CD4-positive, alpha-beta T cell treated with Interleukin-1 beta for 1 hour (primary cell): ENCODE measurements around the gene EPB41L4B.

Experiments
- DNase-seq, 2 donors: peaks; one replicate each; pipeline ENCODE4 v3.0.0-alpha.2; 2020 to 2022

Gene EPB41L4B

DNA sequence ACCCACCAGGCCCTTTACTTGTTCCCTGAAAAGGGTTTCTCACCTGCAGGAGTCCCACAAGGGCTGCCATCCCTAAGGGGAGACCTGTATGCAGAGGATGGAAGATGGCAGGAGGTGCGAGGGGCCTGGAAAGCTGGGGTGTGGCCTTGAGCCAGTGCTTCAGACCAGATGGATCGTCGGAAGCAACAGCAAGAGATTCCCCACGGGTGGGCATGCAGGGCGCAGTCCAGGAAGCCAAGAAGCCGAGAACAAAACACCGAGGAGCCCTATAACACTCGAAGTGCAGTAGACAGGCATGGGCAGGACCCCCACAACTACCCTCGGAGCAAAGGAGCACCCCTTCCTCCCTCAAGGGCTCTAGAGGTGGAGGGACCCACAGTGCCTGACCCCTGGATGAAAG lies 129.1 kb downstream of the EPB41L4B start:
- no peak for DNase-seq

DNA sequence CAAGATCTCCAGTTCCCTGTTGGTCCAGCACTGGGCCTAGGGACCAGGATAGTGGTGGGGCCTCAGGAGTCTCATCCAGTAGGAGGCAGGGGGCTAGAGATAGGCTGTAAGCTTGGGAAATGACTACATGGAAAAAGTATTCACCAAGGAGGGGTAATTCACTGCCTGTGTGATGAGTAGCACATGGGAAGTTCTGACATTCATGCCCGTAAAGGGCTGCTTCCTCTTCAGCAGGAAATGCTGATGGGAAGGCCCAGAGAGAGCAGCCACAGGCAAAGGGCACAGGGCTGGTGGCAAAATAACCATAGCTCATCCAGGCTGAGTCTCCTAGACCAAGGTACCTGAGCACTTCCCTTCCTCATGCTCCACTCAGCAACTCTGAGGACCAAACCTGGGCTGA lies 130.7 kb downstream of the EPB41L4B start:
- no peak for DNase-seq

DNA sequence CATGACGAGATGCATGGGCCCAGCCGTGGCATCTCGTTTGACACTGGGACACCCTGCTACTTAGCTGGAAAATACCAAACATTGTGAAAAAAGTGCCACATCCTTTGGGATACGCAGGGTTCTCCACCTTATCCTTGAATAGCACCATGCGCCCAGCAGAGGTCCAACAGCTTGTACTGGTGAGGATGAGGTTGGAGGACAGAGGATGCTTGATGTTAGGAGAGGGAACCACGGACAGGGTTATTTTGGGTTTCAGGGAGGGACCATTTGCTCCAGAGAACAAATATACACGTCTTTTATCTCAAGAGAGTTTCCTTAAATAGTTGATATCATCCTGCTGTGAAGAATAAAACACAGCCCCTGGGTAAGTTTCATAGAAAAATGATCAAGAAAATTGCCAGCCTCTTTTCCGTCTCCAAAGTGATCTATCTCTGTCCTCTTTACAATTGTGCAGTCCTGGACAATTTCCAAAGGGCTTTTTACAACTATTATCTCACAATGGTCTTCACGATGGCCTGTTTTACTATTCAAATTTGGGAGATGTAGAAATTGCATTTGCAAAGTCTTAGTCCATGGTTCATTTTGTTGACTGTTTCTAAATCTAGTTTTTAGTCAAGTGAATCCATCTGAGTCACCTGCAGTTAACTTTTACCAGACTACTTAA lies 133.9 kb downstream of the EPB41L4B start:
- DNase-seq = no peak

DNA sequence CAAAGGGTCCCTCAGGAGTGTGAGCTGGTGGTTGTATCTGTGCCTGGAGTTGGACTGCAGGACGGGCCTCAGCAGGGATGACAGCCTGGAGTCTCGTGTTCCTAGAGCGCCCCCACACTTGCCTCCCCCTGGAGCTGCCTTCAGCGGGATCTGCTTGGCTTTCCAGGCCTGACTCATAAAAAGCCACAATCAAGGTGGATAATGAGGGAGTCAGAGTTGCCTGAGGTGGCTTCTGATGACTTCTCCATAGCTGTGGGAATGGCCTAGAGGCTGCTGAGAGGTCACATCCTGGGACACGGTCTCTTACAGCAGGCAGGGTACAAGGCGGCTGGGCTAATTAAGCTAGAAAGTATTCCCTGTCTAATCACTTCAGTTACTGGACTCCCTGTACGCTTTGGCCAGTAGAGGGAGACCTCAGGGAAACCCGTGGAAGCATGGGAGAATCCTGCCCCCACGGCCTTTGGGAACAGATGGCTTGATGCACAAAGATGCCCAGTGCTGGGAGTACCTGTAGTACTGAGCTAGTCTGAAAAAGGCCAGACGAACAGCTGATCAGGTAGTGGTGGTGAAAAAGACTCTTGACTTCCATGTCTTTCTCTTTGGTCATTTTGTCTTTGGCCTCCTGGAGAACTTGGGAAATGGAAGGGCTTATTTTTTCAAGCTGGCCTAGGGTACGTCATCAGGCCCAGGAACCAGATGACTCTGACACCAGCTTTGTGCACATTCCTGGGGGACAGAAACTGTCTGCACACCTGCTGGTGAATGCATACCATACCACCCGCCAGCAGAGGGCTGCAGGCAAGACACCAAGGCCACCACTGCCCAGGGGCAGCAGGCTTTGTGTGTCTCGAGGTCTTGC lies 137.7 kb downstream of the EPB41L4B start:
- DNase-seq = no peak

DNA sequence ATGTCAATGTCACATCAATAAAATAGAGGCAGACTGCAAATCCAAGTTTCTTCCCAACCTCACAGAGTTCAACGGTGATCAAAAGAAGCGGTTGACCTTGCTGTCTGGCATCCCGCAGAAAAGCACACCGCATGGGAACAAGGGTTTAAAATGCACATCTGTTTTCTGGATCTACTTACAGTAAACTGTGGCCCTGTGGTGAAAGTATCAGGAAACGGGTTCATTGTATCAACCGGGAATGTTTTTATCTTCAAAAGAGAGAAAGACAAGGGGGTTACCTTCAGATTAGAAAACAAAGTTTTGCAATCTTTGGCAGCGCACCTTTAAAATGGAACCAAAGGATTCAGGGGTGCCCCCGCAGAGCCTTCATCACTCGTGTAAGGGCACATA lies 138.3 kb downstream of the EPB41L4B start:
- no peak for DNase-seq

DNA sequence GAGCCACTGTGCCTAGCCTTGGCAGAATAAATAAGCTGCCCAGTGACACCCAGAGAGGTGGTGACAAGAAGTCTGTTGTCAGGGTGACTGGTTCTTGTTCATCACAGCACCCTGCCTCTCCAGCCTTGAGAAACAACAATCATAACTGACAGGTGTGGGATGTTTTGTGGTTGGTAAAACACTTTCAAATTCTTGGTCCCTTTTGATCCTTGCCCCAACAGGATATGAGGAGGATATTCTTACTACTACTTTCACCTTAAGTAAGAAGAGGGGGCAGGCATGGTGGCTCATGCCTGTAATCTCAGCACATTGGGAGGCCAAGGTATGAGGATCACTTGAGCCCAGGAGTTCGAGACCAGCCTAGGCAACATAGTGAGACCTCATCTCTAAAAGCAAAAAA lies 139.6 kb downstream of the EPB41L4B start:
- DNase-seq = peak in 1 of 2 donors; percentile 12

DNA sequence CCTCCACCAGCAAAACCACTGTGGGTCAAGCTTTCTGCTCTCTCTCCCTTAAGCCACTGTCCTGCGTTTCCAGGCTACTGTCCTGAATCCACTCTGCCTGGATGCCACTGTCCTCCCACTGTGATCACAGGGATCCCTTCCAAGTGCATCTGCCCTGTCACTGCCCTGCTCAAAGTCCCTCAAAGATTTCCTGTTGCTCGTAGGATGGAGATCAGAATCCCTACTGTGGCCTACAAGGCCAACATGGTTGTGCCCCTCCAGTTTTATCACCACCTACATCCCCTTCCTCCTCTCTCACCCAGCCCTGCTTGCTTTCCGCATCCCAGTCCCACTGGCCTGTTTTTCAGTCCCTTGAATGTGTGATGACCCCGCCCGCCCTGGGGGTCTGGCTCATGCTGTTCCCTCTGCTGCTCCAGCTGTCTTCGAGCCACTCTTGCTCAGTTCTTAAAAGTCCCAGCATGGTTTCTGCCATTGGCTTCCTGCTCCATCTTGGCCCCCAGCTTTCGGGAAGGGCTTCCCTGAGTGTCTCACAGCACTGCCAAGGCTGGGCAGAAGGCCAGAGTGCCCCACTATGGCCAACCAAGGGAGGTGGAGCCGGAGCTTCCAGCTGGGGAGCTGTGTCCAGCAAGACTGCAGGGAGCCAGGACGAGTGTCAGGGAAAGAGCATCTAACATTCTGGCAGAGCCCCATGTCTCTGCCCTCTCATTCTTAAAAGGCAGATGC lies 140.9 kb downstream of the EPB41L4B start:
- no peak for DNase-seq

DNA sequence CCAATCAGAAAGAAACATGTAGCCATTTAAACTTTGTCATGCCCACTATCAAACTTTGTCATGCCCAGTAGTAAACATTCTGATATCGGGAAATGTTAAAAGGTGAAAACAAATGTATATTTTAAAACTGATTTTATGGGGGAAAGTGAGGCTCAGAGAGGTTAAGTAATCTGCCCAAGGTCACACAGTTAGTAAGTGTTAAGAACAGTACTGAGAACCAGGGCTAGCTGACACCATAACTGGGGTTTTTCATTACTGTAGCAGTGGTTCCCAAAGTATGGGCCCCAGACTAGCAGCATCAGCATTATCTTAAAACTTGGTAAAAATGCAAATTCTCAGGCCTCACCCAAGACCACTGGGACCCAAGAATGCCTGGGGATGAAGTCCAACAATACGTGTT lies 143.9 kb downstream of the EPB41L4B start:
- no peak for DNase-seq

DNA sequence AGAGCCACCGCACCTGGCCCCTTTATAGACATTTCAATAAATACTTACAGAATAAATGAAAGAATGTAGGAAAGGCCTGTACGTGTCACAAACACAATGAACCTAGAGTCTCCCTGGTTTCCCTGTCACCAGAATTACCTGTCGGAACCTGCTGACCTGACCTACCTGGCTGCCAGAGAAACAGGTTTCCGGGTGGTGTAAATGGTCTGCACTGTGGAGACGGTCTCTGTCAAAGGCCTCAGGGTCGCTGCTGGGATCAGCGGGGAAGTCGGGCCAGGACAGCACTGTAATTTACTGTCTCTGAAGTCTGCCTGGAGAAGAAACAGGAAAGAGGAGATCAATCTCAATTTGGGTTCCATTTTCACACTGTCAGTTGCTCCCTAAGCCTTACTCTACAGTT lies 144.5 kb downstream of the EPB41L4B start:
- no peak for DNase-seq

DNA sequence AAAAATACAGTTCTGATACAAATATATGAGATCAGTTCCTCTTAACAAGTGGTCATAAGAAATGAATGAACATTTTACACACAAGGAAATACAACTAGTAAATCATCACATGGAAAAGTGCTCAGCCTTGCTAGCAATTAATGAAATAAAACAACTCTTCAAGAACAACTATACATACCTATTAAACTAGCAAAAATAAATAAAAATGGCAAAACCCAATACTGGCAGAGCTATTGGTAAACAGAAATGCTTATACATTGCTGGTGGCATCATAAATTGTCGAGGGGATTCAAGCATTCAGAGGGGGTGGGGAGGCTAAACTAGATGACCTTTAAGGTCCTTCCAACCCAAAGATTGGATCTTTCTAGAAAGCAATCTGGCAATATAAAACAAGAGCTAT lies 147.9 kb downstream of the EPB41L4B start:
- no peak for DNase-seq

DNA sequence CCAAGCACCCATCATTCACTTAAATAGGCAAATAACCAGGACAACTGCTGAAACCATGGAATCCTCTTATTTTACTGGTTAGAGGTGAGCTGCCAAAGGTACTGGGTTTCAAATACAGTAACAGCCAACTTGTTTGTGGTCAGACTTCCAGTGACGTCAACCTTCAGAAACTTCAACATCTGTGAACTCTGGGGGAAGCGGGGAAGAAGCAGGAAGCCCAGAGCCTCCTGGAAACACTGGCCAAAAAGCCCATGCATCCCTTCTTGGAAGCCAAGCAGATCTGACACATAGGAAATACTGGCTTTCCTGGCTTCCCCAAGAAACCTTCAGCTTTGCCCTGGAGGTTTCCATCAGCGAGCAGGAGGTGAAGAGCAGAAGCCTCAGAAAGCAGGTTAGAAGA lies 148.9 kb downstream of the EPB41L4B start:
- no peak for DNase-seq

DNA sequence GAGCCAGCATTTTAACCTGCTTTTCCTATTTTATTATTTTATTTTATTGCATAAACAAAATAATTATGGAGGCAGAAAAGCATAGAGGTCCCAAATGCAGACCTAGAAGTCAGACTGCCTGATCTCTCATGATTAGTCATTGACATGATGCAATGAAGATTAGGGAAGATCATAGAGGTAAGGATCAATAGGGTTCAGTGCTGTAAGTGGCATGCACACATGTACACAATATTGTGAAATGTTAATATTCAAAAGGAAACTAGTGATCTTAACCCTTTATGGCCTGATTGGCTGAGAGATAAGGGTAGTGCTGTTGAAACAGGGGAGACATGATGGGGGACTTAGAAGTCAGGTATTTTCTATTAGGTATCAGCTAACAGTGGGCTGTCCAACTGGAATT lies 152.7 kb downstream of the EPB41L4B start:
- DNase-seq = no peak

DNA sequence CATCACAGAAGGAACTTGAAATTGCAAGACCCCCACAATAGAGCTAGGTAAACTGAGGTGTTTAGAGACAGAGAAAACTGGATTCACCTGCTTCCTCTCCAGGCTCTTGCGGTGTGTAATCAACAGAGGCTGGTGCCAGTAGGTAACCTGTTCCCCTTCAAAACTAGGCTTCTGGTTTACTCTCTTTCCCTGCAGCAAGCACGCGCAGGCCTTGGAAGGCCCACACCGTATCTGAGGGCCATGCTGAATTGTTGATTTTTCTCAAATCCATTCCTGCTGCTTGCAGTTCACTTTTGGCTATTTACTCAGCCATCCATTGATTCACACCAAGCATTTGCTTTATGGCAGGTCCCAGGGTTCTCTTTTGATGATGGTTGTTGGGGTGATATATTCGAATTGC lies 153.1 kb downstream of the EPB41L4B start:
- no peak for DNase-seq

DNA sequence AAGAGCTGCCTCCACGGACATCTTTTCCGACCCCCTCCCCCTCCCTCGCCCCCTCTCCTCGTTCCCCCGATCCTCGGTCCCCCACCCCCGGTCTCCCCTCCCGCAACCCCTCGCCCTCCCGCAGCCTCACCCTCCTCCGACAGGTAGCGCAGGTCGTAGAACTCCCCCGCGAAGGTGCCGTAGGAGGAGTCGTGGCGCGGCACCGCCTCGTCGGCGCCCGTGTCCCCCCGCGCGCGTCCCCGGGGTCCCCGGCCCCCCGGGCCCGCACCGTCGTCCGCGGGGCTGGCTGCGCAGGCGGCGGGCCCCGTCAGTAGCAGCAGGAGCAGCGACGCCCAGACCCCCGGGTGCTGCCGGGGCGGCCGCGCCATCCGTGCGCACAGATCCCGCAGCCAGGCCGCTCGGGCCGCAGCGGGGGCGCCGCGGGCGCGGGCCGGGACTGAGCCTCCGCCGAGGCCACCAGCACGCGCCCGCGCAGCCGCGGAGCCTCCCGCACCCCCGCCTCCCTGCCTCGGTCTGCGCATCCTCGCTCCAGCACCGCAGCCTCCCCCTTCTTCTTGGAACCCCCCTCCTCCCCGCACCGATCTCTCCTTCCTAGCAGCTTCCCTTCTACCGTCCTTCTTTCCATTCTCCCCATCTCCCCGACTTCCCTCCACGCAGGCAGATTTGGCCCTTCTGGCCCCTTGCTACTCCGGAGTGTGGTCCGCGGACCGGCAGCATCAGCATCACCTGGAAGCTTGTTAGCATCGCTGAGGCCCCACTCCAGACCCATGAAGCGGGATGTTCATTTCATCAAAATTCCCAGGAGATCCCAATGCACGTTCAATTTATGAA lies 153.9 kb downstream of the EPB41L4B start, which contains the start of gene FRRS1L:
TSS of gene FRRS1L (minus strand) at position 479 of the 831 bp plus-strand sequence. CDS start at position 368, 111 bp downstream.
- no peak for DNase-seq

DNA sequence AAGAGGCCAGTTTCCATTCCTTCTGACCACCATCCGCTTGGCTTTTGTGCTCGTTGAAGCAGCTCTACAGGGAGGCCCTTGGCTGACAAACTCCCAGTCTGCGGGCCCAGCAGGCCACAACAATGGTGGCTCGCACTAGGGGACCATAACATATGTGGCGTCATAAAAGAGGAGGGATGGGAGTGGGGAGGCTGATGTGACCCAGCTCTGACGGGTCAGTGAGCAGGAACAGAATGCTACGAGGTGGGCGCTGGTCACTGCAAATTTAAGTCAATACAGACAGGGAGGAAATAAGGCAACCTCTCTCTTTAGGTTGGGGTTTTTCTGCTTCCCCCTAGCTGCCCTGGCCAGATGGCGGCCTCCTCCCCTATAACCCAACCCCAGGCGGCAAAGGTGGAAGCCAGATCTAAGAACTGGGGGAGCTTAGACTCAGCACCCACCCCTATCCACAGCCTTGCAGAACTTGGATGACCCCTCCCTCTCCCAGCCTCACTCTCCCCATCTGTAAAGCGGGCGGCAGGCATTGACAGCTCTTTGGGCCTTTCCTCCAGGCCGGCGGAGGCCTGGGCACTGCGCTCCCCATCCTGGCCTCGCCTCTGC lies 154.6 kb downstream of the EPB41L4B start:
- DNase-seq = no peak

DNA sequence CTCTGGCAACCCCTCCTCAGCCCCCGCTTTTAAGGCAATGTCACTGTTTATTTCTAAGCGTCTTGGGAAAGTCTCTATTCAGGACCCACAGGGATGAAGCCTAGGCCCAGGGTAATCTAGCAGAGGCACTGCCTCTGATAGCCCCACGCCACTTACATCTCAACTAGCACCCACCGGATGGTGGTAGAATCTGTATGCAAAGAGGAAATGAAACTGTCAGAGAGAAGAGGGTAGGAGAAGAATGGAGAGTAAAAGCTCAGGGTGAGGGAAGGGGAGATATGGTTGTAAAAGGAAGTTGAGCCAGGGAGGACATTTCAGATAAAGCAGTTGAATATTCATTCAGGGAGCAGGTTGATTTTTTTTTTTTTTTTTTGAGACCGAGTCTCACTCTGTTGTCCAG lies 156.8 kb downstream of the EPB41L4B start:
- DNase-seq = no peak

DNA sequence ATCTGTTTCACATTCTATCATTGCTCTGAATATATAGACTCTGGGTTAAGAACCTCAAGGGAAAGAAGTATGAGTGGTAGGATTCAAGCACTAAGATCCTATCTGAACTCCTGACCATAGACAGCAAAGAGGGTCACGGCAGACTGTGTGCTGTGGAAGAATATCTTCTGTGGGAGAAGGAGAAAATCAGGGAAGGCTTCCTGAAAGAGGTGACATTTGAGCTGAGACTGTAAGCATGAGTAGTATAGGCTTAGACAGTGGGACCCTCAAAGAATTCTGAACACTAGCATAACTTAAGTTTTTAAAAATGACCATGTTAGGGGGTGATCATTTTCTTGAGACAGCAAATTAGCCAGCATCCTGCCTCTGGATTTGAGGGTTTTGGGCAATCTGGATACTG lies 157.7 kb downstream of the EPB41L4B start:
- no peak for DNase-seq

DNA sequence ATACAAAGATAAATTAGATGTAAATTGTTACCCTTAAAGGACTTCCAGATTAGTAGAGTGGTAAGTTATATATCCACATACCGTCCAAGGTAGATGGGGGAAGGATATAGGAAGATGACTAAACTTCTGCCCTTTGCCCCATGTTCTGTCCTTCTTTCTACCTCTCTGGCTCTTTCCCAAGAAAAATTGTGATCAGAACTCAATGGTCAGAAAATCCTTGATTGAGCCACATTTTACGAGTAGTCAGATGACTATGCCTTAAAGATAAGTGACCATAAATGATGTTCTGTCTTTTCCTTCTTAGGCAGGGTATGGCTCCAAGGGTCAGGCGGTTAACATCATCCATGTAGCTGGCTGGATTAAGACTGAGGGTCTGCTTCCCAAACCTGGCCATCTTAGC lies 158.2 kb downstream of the EPB41L4B start:
- no peak for DNase-seq

DNA sequence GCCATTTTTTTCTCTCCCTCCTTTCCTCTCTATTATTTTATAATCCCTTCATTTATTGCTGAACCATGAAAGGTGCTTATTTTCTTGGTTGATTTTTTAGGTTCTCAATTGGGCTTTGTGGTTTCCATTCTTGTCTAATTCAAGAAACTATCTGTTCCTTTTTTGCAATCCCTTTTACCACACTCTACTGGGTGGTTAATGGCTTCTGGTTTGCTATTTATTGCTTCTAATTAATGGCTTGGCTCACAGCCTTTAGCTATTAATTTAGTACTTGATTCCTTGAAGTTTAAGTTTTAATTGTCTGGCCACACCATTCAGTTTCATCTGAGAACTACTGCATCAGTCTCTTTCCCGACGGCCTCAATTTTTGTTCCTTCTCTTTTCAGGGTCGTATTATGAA lies 159.4 kb downstream of the EPB41L4B start:
- no peak for DNase-seq

DNA sequence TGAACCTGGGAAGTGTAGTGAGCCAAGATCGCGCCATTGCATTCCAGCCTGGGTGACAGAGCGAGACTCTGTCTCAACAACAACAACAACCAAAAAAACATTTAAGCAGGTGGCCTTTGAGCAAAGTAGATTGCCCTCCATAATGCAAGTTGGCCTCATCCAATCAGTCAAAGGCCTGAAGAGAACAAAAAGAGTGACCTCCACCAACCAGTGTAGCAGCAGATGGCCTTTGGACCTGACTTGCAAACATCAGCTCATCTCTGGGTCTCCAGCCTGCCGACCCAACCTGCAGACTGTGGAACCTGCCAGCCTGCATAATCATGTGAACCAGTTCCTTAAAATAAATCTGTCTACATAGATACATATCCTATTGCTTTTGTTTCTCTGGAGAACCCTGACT lies 161.3 kb downstream of the EPB41L4B start:
- no peak for DNase-seq

DNA sequence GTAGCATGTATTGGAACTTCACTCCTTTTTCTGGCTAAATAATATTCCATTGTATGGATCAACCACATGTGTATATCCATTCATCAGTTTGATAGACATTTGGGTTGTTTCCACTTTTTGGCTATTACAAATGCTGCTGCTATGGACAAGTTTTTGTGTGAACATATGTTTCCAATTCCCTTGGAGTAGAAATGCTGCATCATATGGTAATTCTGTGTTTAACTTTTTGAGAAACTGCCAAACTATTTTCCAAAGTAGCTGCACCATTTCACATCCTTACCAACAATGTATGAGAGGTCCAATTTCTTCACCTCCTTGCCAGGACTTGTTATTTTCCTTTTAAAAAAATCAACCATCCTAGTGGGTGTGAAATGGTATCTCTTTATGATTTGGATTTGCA lies 162.2 kb downstream of the EPB41L4B start:
- no peak for DNase-seq

DNA sequence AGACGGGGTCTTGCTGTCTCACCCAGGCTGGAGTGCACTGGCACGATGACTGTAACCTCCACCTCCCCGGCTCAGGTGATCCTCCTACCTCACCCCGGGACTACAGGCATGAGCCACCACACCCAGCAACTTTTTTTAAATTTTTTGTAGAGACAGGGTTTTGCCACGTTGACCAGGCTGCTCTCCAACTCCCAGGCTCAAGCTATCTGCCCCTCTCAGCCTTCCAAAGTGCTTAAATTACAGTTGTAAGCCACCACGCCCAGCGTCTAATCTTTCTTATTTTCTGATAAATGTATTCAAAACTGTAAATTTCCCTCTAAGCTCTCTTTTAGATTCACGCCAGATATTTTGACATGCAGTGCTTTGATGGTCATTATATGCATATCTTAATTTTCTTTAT lies 164.2 kb downstream of the EPB41L4B start:
- no peak for DNase-seq
